B cell (primary cell): ENCODE data around the gene MTHFD2L. TPM values are rescaled to one million over a fixed set of nuclear protein-coding genes. Genes with fewer than 3 reads are reported as not detected.

Source experiments
- ATAC-seq: fragments of 200-7000 bp; cut with Tn5 transposase; one replicate; pipeline ENCODE4 v1.10.0; 2021; ENCODE audit warnings: low read depth, mild to moderate bottlenecking, moderate number of reproducible peaks, moderate library complexity
- CTCF ChIA-PET: fragments of 350-600 bp; sonication (Branson Sonifier 250); formaldehyde crosslinking; loops from one replicate; lab custom pipeline; 2021; ENCODE audit warnings: antibody characterized with exemption, inconsistent platforms; lab: Charles Lee
- POLR2A ChIA-PET: fragments of 350-600 bp; sonication (Branson Sonifier 250); formaldehyde crosslinking; loops from one replicate; lab custom pipeline; 2021; ENCODE audit warnings: antibody characterized with exemption; lab: Charles Lee
- DNase-seq: peaks from one replicate; pipeline ENCODE4 v3.0.0; 2013
- H2AFZ ChIP-seq: 2 replicates; pipeline ENCODE4 v1.6.1; 2012; ENCODE audit warnings: mild to moderate bottlenecking, low read depth, low read length; ENCODE audit not compliant: insufficient read depth, poor library complexity, severe bottlenecking
- H3K27ac ChIP-seq, 2 donors: 1 replicate in 1 of 2; 2 replicates in 1 of 2; pipeline ENCODE4 v1.5.1; 2012 to 2013; ENCODE audit warnings: low read length in 2 of 2, mild to moderate bottlenecking in 2 of 2, moderate library complexity in 1 of 2
- H3K27me3 ChIP-seq, 4 experiments: fragments of 200-600 bp in 1 of 4; sonication (generic) in 1 of 4; replicated peaks in 1 of 4; 1 replicate in 2 of 4; 2 replicates in 2 of 4; pipeline versions ENCODE4 v1.6.1 to v1.7.0; 2013 to 2016; ENCODE audit warnings: low read length in 3 of 4, mild to moderate bottlenecking in 2 of 4, mixed read lengths in 1 of 4, moderate library complexity in 1 of 4; ENCODE audit not compliant: insufficient read depth in 4 of 4, control insufficient read depth in 3 of 4; ENCODE audit errors: control extremely low read depth in 1 of 4
- H3K36me3 ChIP-seq, 2 experiments: replicated peaks in 1 of 2; 1 replicate in 1 of 2; 2 replicates in 1 of 2; pipeline versions ENCODE4 v1.6.1 to v1.7.1; 2013; ENCODE audit warnings: low read length in 1 of 2; ENCODE audit not compliant: insufficient read depth in 2 of 2, control insufficient read depth in 1 of 2; ENCODE audit errors: control extremely low read depth in 1 of 2, extremely low read depth in 1 of 2
- H3K4me1 ChIP-seq, 2 donors: fragments of 200-600 bp in 1 of 2; sonication (generic) in 1 of 2; 1 replicate in 1 of 2; 2 replicates in 1 of 2; pipeline versions ENCODE4 v1.5.1 to v1.6.1; 2013 to 2017; ENCODE audit warnings: low read length in 2 of 2; ENCODE audit not compliant: control insufficient read depth in 2 of 2, insufficient read depth in 2 of 2
- H3K4me2 ChIP-seq: replicated peaks from 2 replicates; pipeline ENCODE3; 2012; ENCODE audit warnings: mild to moderate bottlenecking, low read depth, low read length; ENCODE audit not compliant: poor library complexity, severe bottlenecking
- H3K4me3 ChIP-seq, 5 experiments: fragments of 200-600 bp in 1 of 5; sonication (generic) in 1 of 5; 1 replicate in 3 of 5; 2 replicates in 2 of 5; pipeline versions ENCODE4 v1.5.1 to v1.7.0; 2011 to 2016; ENCODE audit warnings: low read length in 4 of 5, mild to moderate bottlenecking in 4 of 5, low read depth in 2 of 5, control low read depth in 1 of 5, moderate library complexity in 1 of 5; ENCODE audit not compliant: insufficient read depth in 1 of 5; ENCODE audit errors: control extremely low read depth in 1 of 5, extremely low read depth in 1 of 5
- H3K79me2 ChIP-seq: fragments of 200-600 bp; sonication (generic); one replicate; pipeline ENCODE4 v1.6.0; 2016; ENCODE audit warnings: low read length; ENCODE audit not compliant: control insufficient read depth, insufficient read depth
- H3K9ac ChIP-seq: fragments of 200-600 bp; sonication (generic); 2 replicates; pipeline ENCODE4 v1.6.1; 2017; ENCODE audit warnings: mild to moderate bottlenecking, low read length, moderate library complexity
- H3K9me3 ChIP-seq, 3 donors: one replicate each; pipeline versions ENCODE4 v1.6.1 to v1.7.1; 2013; ENCODE audit warnings: low read length in 2 of 3; ENCODE audit not compliant: control insufficient read depth in 2 of 3, insufficient read depth in 1 of 3; ENCODE audit errors: control extremely low read depth in 1 of 3
- H4K20me1 ChIP-seq: 2 replicates; pipeline ENCODE4 v1.6.0; 2012; ENCODE audit warnings: mild to moderate bottlenecking, low read length; ENCODE audit not compliant: insufficient read depth, control insufficient read depth, poor library complexity, severe bottlenecking
- H3K27ac Mint-ChIP-seq: one replicate; pipeline ENCODE4 v1.8.0; 2021; ENCODE audit warnings: mixed read lengths
- H3K27me3 Mint-ChIP-seq: one replicate; pipeline ENCODE4 v1.8.0; 2021; ENCODE audit warnings: mixed read lengths
- H3K4me1 Mint-ChIP-seq: one replicate; pipeline ENCODE4 v1.8.0; 2021; ENCODE audit warnings: mixed read lengths
- H3K4me3 Mint-ChIP-seq: one replicate; pipeline ENCODE4 v1.8.0; 2021; ENCODE audit warnings: mixed read lengths
- H3K9me3 Mint-ChIP-seq: one replicate; pipeline ENCODE4 v1.8.0; 2022; ENCODE audit warnings: mixed read lengths; ENCODE audit not compliant: insufficient read depth
- EZH2 ChIP-seq: IDR thresholded peaks from 2 replicates; pipeline ENCODE4 v1.6.1; 2012; ENCODE audit warnings: borderline replicate concordance, low read depth, mild to moderate bottlenecking, moderate library complexity, low read length; ENCODE audit not compliant: insufficient read depth, poor library complexity, severe bottlenecking
- WGBS: methylation state at CpG from one replicate; pipeline ENCODE4 v1.1.5; 2013; ENCODE audit warnings: missing lambda C conversion rate; ENCODE audit not compliant: insufficient coverage; 5-methylcytosine and 5-hydroxymethylcytosine counted together
- intact Hi-C: fragments of 100-400 bp; cut with micrococcal nuclease; formaldehyde crosslinking; loops from one replicate; pipeline ENCODE4 v1.10.0; 2022
- polyA plus RNA-seq: library from polyadenylated mRNA; depleted of rRNA; stranded (reverse); fragments of >200 nt; gene quantifications from 2 replicates; pipeline ENCODE4 v1.2.3, GENCODE V29; 2012
- total RNA-seq, 2 donors: library from RNA; stranded (reverse); fragments of 120-200 nt in 1 of 2; gene quantifications; 1 replicate in 1 of 2; 2 replicates in 1 of 2; pipeline versions ENCODE4 v1.2.3 to v1.2.4, GENCODE V29; 2013 to 2022
- TF ChIP-seq, protein P1 (sequence below): fragments of 200-600 bp; IDR thresholded peaks from one replicate; pipeline ENCODE4 v1.8.0; 2022; ENCODE audit warnings: antibody characterized with exemption, mild to moderate bottlenecking

MTHFD2L gene
- total and polyA plus RNA-seq, 2 donors (not counting 1 experiment from before 2014, with no cell fraction given): 5.5 to 12.6 TPM

DNA sequence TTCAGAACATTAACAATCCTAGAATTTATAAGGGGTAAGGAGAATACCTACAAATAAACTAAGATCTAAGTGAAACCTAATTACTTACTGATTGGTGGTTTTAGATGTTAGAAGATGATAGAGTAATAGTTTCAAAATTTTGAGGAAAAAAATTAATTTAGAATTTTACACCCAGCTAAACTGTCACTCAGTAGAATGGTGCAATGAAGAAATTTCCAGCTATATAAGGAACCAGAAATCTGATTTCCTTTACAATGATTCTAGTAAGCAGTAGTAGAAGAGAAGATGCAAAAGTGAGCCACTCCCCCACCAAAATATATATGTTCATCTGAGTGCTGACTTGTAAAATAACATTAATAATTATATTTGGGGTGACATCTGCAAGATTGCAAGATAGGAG, 95.0 kb downstream of the MTHFD2L start:
- TF ChIP-seq EZH2: no peak
- TF ChIP-seq, protein P1, sequence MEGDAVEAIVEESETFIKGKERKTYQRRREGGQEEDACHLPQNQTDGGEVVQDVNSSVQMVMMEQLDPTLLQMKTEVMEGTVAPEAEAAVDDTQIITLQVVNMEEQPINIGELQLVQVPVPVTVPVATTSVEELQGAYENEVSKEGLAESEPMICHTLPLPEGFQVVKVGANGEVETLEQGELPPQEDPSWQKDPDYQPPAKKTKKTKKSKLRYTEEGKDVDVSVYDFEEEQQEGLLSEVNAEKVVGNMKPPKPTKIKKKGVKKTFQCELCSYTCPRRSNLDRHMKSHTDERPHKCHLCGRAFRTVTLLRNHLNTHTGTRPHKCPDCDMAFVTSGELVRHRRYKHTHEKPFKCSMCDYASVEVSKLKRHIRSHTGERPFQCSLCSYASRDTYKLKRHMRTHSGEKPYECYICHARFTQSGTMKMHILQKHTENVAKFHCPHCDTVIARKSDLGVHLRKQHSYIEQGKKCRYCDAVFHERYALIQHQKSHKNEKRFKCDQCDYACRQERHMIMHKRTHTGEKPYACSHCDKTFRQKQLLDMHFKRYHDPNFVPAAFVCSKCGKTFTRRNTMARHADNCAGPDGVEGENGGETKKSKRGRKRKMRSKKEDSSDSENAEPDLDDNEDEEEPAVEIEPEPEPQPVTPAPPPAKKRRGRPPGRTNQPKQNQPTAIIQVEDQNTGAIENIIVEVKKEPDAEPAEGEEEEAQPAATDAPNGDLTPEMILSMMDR: no peak
- H2AFZ ChIP-seq: no peak overlapping the region
- no peaks in the 10 kb centered on the region for H3K4me1 Mint-ChIP-seq
- H3K27ac Mint-ChIP-seq: no peak overlapping the region
- no peak for ATAC-seq
- H3K27me3 ChIP-seq: peaks cover 0 to 3% (median 0%) of the 10 kb centered on the region in 4 experiments
- no peaks in the 10 kb centered on the region for H3K79me2 ChIP-seq
- no peak overlapping the region for H3K4me3 ChIP-seq
- CTCF ChIA-PET: interaction anchor here (1.0 kb wide), 1 partner anchor 24 kb away, joined by 3 read pairs; no protein-coding TSS in a partner anchor
- H3K4me1 ChIP-seq: no peaks in the 10 kb centered on the region
- H3K27ac ChIP-seq: no peak overlapping the region
- no peak overlapping the region for H3K4me2 ChIP-seq
- peaks cover 10 to 14% (median 13%) of the 10 kb centered on the region in 3 donors for H3K9me3 ChIP-seq
- intact Hi-C loops: no loop called here
- peaks cover 10% of the 10 kb centered on the region for H3K9me3 Mint-ChIP-seq
- H4K20me1 ChIP-seq: no peaks in the 10 kb centered on the region
- POLR2A ChIA-PET: no interaction called here
- no peaks in the 10 kb centered on the region for H3K36me3 ChIP-seq
- H3K4me3 Mint-ChIP-seq: no peak overlapping the region
- H3K9ac ChIP-seq: no peak overlapping the region
- DNase-seq: no peak
- no peaks in the 10 kb centered on the region for H3K27me3 Mint-ChIP-seq

DNA sequence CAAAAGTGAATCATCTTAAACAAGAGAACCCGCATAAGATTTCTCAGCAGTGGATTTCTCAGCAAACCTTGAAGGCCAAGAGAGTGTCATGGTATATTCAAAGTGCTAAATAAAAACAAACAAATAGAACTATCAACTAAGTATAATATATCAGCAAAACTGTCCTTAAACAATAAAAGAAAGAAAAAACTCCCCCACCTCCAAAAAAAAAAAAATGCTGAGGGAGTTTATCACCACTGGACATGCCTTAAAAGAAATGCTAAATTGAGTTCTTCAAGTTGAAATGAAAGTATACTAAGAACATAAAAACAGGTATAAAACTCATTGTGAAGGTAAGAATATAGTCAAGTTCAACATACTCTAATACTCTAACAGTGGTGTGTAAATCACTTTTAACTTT, 96.5 kb downstream of the MTHFD2L start:
- no peak overlapping the region for H3K4me2 ChIP-seq
- H3K9ac ChIP-seq: no peak overlapping the region
- H3K9me3 Mint-ChIP-seq: peaks cover 10% of the 10 kb centered on the region
- no peaks in the 10 kb centered on the region for H3K36me3 ChIP-seq
- DNase-seq: no peak
- no peaks in the 10 kb centered on the region for H3K4me1 ChIP-seq
- H3K9me3 ChIP-seq: peaks cover 10 to 14% (median 13%) of the 10 kb centered on the region in 3 donors
- CTCF ChIA-PET: no interaction called here
- no peak overlapping the region for H3K27ac ChIP-seq
- H3K4me3 ChIP-seq: no peak overlapping the region
- intact Hi-C loops: no loop called here
- WGBS: no CpG with 5 or more reads among the region's 1 CpG
- no peak overlapping the region for H3K27ac Mint-ChIP-seq
- TF ChIP-seq, protein P1: no peak
- no peak for TF ChIP-seq EZH2
- no peaks in the 10 kb centered on the region for H3K27me3 Mint-ChIP-seq
- no peak for ATAC-seq
- no peaks in the 10 kb centered on the region for H3K4me1 Mint-ChIP-seq
- no peak overlapping the region for H2AFZ ChIP-seq
- no peaks in the 10 kb centered on the region for H4K20me1 ChIP-seq
- H3K4me3 Mint-ChIP-seq: no peak overlapping the region
- H3K27me3 ChIP-seq: peaks cover 0 to 3% (median 0%) of the 10 kb centered on the region in 4 experiments
- no peaks in the 10 kb centered on the region for H3K79me2 ChIP-seq
- POLR2A ChIA-PET: no interaction called here
